ENCODE results near the gene MMP15. TPM values are rescaled to one million over a fixed set of nuclear protein-coding genes. Genes with fewer than 3 reads are reported as not detected.

MMP15 gene
- total and polyA plus RNA-seq, 8 donors = 25.3 to 63.5 (median 46.3) TPM

DNA sequence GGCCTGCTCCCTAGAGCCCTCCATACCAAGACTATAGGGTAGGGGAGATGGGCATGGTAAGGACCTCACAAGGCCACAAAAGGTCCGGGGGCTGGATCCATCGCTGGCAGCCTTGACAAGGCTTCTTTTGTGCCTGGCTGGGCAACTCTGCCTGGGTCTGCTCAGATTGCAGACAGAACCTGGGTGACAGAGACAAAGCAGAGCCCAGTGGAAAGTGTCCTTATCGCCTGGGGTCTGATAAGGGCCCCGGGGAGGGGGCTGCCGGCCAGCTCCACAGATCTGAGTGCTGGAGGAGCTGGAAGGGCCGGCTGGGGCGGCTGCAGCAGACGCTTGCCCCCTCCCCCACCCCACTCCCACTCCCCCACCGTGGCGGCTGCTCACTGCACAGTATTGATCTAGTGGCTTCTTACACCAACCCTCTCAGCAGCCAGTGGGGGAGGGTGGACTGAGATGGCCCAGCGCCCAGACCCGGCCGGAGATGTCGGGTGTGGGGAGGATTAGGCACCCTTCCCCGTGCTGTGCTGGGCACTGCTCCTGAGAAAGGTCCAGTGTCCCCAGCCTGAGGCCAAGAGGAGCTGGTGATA is 7.2 kb downstream of the MMP15 start:
- H3K36me3 ChIP-seq = no peaks in the 10 kb centered on the region
- no peaks in the 10 kb centered on the region for H3K9me3 ChIP-seq
- TF ChIP-seq, protein P1, sequence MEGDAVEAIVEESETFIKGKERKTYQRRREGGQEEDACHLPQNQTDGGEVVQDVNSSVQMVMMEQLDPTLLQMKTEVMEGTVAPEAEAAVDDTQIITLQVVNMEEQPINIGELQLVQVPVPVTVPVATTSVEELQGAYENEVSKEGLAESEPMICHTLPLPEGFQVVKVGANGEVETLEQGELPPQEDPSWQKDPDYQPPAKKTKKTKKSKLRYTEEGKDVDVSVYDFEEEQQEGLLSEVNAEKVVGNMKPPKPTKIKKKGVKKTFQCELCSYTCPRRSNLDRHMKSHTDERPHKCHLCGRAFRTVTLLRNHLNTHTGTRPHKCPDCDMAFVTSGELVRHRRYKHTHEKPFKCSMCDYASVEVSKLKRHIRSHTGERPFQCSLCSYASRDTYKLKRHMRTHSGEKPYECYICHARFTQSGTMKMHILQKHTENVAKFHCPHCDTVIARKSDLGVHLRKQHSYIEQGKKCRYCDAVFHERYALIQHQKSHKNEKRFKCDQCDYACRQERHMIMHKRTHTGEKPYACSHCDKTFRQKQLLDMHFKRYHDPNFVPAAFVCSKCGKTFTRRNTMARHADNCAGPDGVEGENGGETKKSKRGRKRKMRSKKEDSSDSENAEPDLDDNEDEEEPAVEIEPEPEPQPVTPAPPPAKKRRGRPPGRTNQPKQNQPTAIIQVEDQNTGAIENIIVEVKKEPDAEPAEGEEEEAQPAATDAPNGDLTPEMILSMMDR (IDR thresholded peaks at IDR 0.05) = no peak
- ATAC-seq (peak; percentile 74), DNase-seq (peak in 3 of 4 donors; percentile 64 to 84 (median 66))
- peaks cover 0 to 7% of the 10 kb centered on the region in 2 donors for H3K27me3 ChIP-seq
- H3K27ac ChIP-seq = peak overlapping the region in 1 of 2 donors; percentile 9
- H3K4me1 ChIP-seq = peaks cover 13 to 40% of the 10 kb centered on the region in 2 donors
- no peak overlapping the region for H3K4me3 ChIP-seq
- intact Hi-C loops (cut with DNase I) = no loop called here

DNA sequence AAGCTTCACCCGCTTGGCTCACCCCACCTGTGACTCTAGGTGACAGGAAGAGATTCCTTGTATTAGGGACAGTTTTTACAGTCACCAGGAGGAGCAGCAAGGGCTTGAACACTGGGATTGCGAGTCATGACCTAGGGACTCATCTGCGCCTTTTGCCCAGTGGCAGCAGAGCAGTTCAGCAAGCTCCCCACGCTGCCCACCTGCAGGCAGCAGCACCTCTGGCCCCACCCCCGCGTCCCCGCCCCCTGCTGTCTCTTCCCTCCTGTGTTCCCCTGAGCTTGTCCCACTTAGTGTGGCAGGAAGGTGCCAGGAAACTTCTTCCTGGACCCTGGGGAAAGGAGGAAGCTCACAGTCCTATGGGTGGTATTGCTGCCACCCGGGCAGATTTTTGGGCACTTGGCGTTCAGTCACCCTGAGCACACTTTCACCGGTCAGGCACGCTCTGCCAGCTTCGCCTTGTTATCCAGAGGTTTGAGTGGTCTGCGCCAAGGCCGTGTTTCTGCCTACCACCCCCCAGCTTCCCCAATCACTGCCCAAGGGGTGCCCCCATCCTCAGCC is 8.7 kb downstream of the MMP15 start:
- no peak overlapping the region for H3K27ac ChIP-seq
- H3K4me1 ChIP-seq = peaks cover 13 to 26% of the 10 kb centered on the region in 2 donors
- DNase-seq = no peak
- peaks cover 0 to 4% of the 10 kb centered on the region in 2 donors for H3K36me3 ChIP-seq
- TF ChIP-seq, protein P1 (IDR thresholded peaks at IDR 0.05) = no peak
- no peaks in the 10 kb centered on the region for H3K9me3 ChIP-seq
- H3K4me3 ChIP-seq = no peak overlapping the region
- H3K27me3 ChIP-seq = no peaks in the 10 kb centered on the region
- intact Hi-C loops (cut with DNase I) = no loop called here
- no peak for ATAC-seq

DNA sequence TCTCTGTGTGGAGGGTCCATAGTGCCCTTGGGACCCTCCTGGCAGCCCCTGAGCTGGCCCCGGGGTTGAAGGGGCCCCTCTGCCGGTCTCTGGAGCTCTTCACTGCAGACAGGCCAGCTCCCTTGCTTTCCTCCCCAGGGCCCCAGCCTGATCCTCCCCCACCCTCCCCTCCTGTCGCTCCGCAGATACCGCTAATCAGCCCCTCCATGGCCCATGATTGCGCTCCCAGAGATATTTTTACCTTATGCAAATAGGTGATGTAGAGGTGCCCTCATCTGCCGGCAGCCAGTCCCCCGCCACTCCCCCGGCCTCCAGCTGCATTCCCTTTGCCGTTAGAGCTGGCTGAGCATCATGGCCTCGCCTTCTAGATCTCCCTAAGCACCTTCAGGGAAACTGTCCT is 9.2 kb downstream of the MMP15 start:
- no peaks in the 10 kb centered on the region for H3K27me3 ChIP-seq
- H3K27ac ChIP-seq = no peak overlapping the region
- H3K36me3 ChIP-seq = peaks cover 0 to 8% of the 10 kb centered on the region in 2 donors
- DNase-seq = no peak
- no peak overlapping the region for H3K4me3 ChIP-seq
- TF ChIP-seq, protein P1 (IDR thresholded peaks at IDR 0.05) = no peak
- H3K9me3 ChIP-seq = no peaks in the 10 kb centered on the region
- H3K4me1 ChIP-seq = peaks cover 13 to 23% of the 10 kb centered on the region in 2 donors
- ATAC-seq = no peak
- intact Hi-C loops (cut with DNase I) = no loop called here

DNA sequence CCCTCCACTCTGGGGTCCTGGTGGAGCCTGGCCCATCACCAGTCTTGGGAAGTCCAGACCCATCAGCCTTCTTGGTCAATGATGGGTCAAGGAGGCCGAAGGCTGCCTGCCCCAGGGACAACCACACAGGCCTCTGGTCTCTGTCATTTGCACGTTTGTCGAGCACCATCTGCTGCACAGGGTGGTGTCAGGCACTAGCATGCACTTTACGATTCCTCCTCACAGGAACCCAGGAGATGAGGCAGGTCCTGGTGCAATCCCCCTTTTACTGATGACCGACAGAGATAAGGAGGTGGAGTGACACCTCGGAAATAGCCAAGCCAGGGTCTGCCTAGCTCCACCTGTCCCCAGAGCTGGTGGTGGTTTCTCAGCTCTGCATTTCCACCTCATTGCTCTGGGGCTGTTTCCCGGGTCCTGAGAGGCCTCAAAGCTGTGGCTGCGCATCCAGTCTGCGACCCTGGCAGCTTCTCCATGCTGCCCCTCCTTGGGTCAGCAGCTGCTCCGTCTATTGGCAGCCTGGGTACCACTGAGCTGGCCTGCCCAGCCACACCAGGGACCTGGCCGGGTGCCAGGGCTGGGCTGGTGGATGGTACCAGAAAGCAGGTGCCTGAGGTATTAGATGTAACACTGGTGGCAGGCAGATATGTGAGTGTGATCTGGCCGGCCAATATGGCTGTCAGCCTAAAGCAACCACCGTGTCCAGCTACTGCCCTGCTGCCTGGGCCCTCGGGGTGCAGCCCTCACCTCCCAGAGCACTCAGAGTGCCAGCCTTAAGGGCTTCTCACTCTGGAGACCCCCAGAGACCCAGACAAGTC is 10.0 kb downstream of the MMP15 start:
- ATAC-seq (no peak), DNase-seq (no peak)
- TF ChIP-seq, protein P1 (IDR thresholded peaks at IDR 0.05) = no peak
- Histone ChIP-seq H3K36me3 (peaks cover 0 to 16% of the 10 kb centered on the region in 2 donors), H3K4me3 (no peak overlapping the region), H3K4me1 (peaks cover 13 to 23% of the 10 kb centered on the region in 2 donors), H3K9me3 (no peaks in the 10 kb centered on the region), H3K27ac (no peak overlapping the region), H3K27me3 (no peaks in the 10 kb centered on the region)
- intact Hi-C loops (cut with DNase I) = no loop called here

DNA sequence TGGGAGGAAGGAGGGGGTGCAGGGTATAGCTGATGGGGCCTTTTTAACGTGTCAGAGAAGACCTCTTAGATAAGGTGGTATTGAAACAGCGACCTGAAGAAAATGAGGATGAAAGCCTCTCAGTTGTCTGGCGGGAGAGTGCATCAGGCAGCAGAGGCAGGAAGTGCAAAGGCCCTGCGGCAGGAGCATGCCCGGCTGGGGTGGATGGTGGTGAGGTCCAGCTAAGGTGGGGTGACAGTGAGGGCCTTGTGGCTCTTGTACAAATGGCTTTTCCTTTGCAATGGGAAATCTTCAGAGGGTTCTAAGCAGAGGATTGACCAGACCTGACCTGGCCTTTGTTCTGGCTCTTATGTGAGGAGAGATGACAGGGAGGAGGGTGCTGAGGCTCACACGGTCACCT is 11.4 kb downstream of the MMP15 start:
- Histone ChIP-seq H3K36me3 (peaks cover 0 to 30% of the 10 kb centered on the region in 2 donors), H3K4me3 (no peak overlapping the region), H3K9me3 (no peaks in the 10 kb centered on the region), H3K27me3 (no peaks in the 10 kb centered on the region), H3K27ac (no peak overlapping the region), H3K4me1 (peaks cover 9 to 13% of the 10 kb centered on the region in 2 donors)
- DNase-seq = no peak
- no peak for ATAC-seq
- intact Hi-C loops (cut with DNase I) = no loop called here
- TF ChIP-seq, protein P1 (IDR thresholded peaks at IDR 0.05) = no peak
